Measurements from ENCODE around the gene JUND.

- TF ChIP-seq, protein P1, sequence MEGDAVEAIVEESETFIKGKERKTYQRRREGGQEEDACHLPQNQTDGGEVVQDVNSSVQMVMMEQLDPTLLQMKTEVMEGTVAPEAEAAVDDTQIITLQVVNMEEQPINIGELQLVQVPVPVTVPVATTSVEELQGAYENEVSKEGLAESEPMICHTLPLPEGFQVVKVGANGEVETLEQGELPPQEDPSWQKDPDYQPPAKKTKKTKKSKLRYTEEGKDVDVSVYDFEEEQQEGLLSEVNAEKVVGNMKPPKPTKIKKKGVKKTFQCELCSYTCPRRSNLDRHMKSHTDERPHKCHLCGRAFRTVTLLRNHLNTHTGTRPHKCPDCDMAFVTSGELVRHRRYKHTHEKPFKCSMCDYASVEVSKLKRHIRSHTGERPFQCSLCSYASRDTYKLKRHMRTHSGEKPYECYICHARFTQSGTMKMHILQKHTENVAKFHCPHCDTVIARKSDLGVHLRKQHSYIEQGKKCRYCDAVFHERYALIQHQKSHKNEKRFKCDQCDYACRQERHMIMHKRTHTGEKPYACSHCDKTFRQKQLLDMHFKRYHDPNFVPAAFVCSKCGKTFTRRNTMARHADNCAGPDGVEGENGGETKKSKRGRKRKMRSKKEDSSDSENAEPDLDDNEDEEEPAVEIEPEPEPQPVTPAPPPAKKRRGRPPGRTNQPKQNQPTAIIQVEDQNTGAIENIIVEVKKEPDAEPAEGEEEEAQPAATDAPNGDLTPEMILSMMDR (conservative IDR thresholded peaks at IDR 0.05; ENCODE audit: low read length) = no peak
- TF ChIP-seq EZH2phosphoT487 (IDR thresholded peaks at IDR 0.05; ENCODE audit: borderline replicate concordance, low read depth, low read length) = no peak
Observed at GRCh38 chr19:18299654-18300053, 18.2 kb upstream of the JUND start.

Data from OCI-LY7 (cell line).